NB4 (cell line): Measurements from ENCODE around the gene OR6B1.

Experiments used
- CTCF ChIP-seq: IDR thresholded peaks from one replicate; pipeline ENCODE4 v1.5.1; 2012; ENCODE audit warnings: low read depth, low read length
- MAX ChIP-seq: IDR thresholded peaks from 2 replicates; pipeline ENCODE4 v1.6.1; 2011; ENCODE audit warnings: low read depth, low read length
- POLR2A ChIP-seq: IDR thresholded peaks from 2 replicates; pipeline ENCODE4 v1.6.1; 2011; ENCODE audit warnings: mild to moderate bottlenecking; ENCODE audit not compliant: insufficient read length; ENCODE audit errors: extremely low read depth

- TF ChIP-seq CTCF (no peak), POLR2A (no peak), MAX (no peak)
Measured at GRCh38 chr7:144027070-144027469, 26.9 kb downstream of the OR6B1 start.
